Esophagus squamous epithelium (tissue), 5 donors: ENCODE data around the gene IL32. TPM values are rescaled to one million over a fixed set of nuclear protein-coding genes. Genes with fewer than 3 reads are reported as not detected.

Experiments used
- DNase-seq: peaks from one replicate; lab custom pipeline; 2025; lab: John Stamatoyannopoulos, UW
- H3K27ac ChIP-seq, 4 donors: fragments of 200-600 bp; sonication (generic); one replicate each; pipeline ENCODE4 v1.5.1; 2016 to 2019; ENCODE audit warnings: mild to moderate bottlenecking in 1 of 4
- H3K27me3 ChIP-seq, 4 donors: fragments of 200-600 bp; sonication (generic); 1 replicate in 3 of 4; 2 replicates in 1 of 4; pipeline versions ENCODE4 v1.5.1 to v1.6.0; 2017 to 2021; ENCODE audit warnings: antibody characterized with exemption in 1 of 4
- H3K36me3 ChIP-seq, 3 donors: fragments of 200-600 bp; sonication (generic); one replicate each; pipeline ENCODE4 v1.5.1; 2016 to 2019
- H3K4me1 ChIP-seq, 3 donors: fragments of 200-600 bp; sonication (generic); one replicate each; pipeline ENCODE4 v1.5.1; 2017 to 2019
- H3K4me3 ChIP-seq, 4 donors: fragments of 200-600 bp; sonication (generic); 1 replicate in 3 of 4; 2 replicates in 1 of 4; pipeline ENCODE4 v1.5.1; 2016 to 2019; ENCODE audit warnings: mild to moderate bottlenecking in 2 of 4, moderate library complexity in 1 of 4
- H3K9me3 ChIP-seq, 3 donors: fragments of 200-600 bp; sonication (generic); one replicate each; pipeline ENCODE4 v1.5.1; 2016 to 2019
- CTCF ChIP-seq, 6 experiments: fragments of 450-650 bp in 4 of 6; fragments of 200-600 bp in 2 of 6; sonication (generic) in 2 of 6; IDR thresholded peaks; one replicate each; pipeline ENCODE4 v1.5.1; 2016 to 2019; ENCODE audit warnings: antibody characterized with exemption in 6 of 6, mild to moderate bottlenecking in 4 of 6, moderate library complexity in 4 of 6
- POLR2A ChIP-seq, 4 donors: fragments of 450-650 bp; IDR thresholded peaks; one replicate each; pipeline ENCODE4 v1.6.1; 2017; ENCODE audit warnings: antibody characterized with exemption in 4 of 4, mild to moderate bottlenecking in 4 of 4, moderate library complexity in 3 of 4
- WGBS, 2 donors: methylation state at CpG; one replicate each; pipeline ENCODE4 v1.1.5; 2018; 5-methylcytosine and 5-hydroxymethylcytosine counted together
- intact Hi-C: fragments of 100-400 bp; cut with DNase I; formaldehyde crosslinking; loops from one replicate; pipeline ENCODE4 v1.15.0; 2022
- total RNA-seq, 4 donors: library from RNA; depleted of rRNA; stranded (reverse); fragments of >200 nt; gene quantifications; one replicate each; pipeline ENCODE4 v1.1.0, GENCODE V29; 2016
- donor health status: DM: yes; HTN: yes; CAD: no.

Gene IL32
- total RNA-seq, 4 donors from 2014 or later: 4.6 to 31.7 (median 17.3) TPM

DNA sequence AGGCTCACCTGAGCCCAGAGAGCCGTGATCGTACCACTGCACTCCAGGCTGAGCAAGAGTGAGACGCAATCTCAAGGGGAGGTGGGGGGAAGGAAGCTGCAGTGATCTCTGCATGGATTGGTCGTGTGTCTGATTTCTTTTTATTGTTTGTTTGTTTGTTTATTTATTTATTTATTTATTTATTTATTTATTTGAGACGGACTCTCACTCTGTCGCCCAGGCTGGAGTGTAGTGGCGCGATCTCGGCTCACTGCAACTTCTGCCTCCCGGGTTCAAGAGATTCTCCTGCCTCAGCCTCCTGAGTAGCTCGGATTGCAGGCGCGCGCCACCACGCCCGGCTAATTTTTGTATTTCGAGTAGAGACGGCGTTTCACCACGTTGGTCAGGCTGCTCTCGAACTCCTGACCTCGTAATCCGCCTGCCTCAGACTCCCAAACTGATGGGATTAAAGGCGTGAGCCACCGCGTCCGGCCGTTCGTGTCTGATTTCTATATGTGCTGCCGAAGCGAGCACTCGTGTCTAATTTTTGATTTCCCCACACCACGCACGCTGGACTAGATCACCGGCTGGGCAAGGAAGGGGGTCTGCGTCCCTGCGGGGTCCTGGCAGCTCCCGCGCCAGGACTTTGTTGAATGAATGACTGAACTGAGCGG is 45.7 kb upstream of the IL32 start:
- no peak for DNase-seq
- Histone ChIP-seq H3K4me3 (peak overlapping the region; percentile 46 to 79 (median 63)), H3K9me3 (no peaks in the 10 kb centered on the region), H3K27me3 (peaks cover 0 to 43% (median 4%) of the 10 kb centered on the region in 4 donors), H3K4me1 (peaks cover 40 to 66% (median 42%) of the 10 kb centered on the region in 3 donors), H3K36me3 (no peaks in the 10 kb centered on the region), H3K27ac (peak overlapping the region; percentile 27 to 96 (median 94))
- WGBS, 2 donors: 26 to 52% methylated on average over 24 to 31 of the region's 40 CpGs
- intact Hi-C loops: no loop called here
- TF ChIP-seq CTCF (IDR thresholded peaks at IDR 0.05) (no peak), POLR2A (IDR thresholded peaks at IDR 0.05) (no peak)

- Histone ChIP-seq H3K36me3 (peaks cover 0 to under 1% (median 0%) of the 10 kb centered on the region in 3 donors), H3K9me3 (no peaks in the 10 kb centered on the region), H3K27me3 (peaks cover 0 to 38% (median 4%) of the 10 kb centered on the region in 4 donors), H3K4me1 (peaks cover 41 to 71% (median 45%) of the 10 kb centered on the region in 3 donors), H3K4me3 (peak within 1 kb of the TSS; percentile 46 to 79 (median 63)), H3K27ac (peak within 1 kb of the TSS; percentile 92 to 98 (median 96))
- DNase-seq: no peak
- WGBS, 2 donors: no CpG with 5 or more reads among the region's 49 CpGs
- intact Hi-C loops: no loop called here
- TF ChIP-seq CTCF (IDR thresholded peaks at IDR 0.05) (peak in 3 of 6 experiments; percentile 16 to 22 (median 18)), POLR2A (IDR thresholded peaks at IDR 0.05) (peak in 3 of 4 donors; percentile 36 to 91 (median 81))
Observed at GRCh38 chr16:3020247-3020603, 45.2 kb upstream of the IL32 start, which contains the start of gene TNFRSF12A. Gene TNFRSF12A (plus strand): TSS chr16:3020368. CDS start chr16:3020398, 30 bp downstream.

- H3K4me3 ChIP-seq: peak overlapping the region; percentile 46 to 79 (median 63)
- peaks cover 41 to 77% (median 45%) of the 10 kb centered on the region in 3 donors for H3K4me1 ChIP-seq
- intact Hi-C loops: no loop called here
- WGBS, 2 donors: 1% methylated on average over 23 of the region's 57 CpGs; no CpG with 5 or more reads in 1 of the 2 donors
- TF ChIP-seq CTCF (IDR thresholded peaks at IDR 0.05) (no peak), POLR2A (IDR thresholded peaks at IDR 0.05) (no peak)
- DNase-seq: no peak
- peak overlapping the region; percentile 92 to 98 (median 96) for H3K27ac ChIP-seq
- H3K36me3 ChIP-seq: peaks cover 0 to 7% (median 0%) of the 10 kb centered on the region in 3 donors
- H3K27me3 ChIP-seq: peaks cover 0 to 33% (median 4%) of the 10 kb centered on the region in 4 donors
- no peaks in the 10 kb centered on the region for H3K9me3 ChIP-seq
Observed at GRCh38 chr16:3020604-3021448, 44.6 kb upstream of the IL32 start.

- TF ChIP-seq POLR2A (IDR thresholded peaks at IDR 0.05) (peak in 1 of 4 donors; percentile 12), CTCF (IDR thresholded peaks at IDR 0.05) (peak in 3 of 6 experiments; percentile 18 to 23 (median 19))
- DNase-seq: no peak
- intact Hi-C loops: no loop called here
- H3K9me3 ChIP-seq: no peaks in the 10 kb centered on the region
- peaks cover 41 to 77% (median 45%) of the 10 kb centered on the region in 3 donors for H3K4me1 ChIP-seq
- H3K4me3 ChIP-seq: peak overlapping the region; percentile 46 to 79 (median 63)
- peaks cover 0 to 15% (median 1%) of the 10 kb centered on the region in 3 donors for H3K36me3 ChIP-seq
- 0 to 9% methylated on average over 10 to 13 of the region's 25 CpGs for WGBS, 2 donors
- peak overlapping the region; percentile 92 to 98 (median 96) for H3K27ac ChIP-seq
- peaks cover 0 to 29% (median 4%) of the 10 kb centered on the region in 4 donors for H3K27me3 ChIP-seq
Observed at GRCh38 chr16:3021449-3022207, 43.8 kb upstream of the IL32 start.
